Esophagus squamous epithelium (tissue), 5 donors: Measurements from ENCODE around the gene SYT17. TPM values are rescaled to one million over a fixed set of nuclear protein-coding genes. Genes with fewer than 3 reads are reported as not detected.
A peak's percentile ranks its signal among the peaks of the same experiment; 100 is the strongest.

Source experiments
- DNase-seq: peaks from one replicate; lab custom pipeline; 2025; lab: John Stamatoyannopoulos, UW
- H3K27ac ChIP-seq, 4 donors: fragments of 200-600 bp; sonication (generic); one replicate each; pipeline ENCODE4 v1.5.1; 2016 to 2019; ENCODE audit warnings: mild to moderate bottlenecking in 1 of 4
- H3K27me3 ChIP-seq, 4 donors: fragments of 200-600 bp; sonication (generic); 1 replicate in 3 of 4; 2 replicates in 1 of 4; pipeline versions ENCODE4 v1.5.1 to v1.6.0; 2017 to 2021; ENCODE audit warnings: antibody characterized with exemption in 1 of 4
- H3K36me3 ChIP-seq, 3 donors: fragments of 200-600 bp; sonication (generic); one replicate each; pipeline ENCODE4 v1.5.1; 2016 to 2019
- H3K4me1 ChIP-seq, 3 donors: fragments of 200-600 bp; sonication (generic); one replicate each; pipeline ENCODE4 v1.5.1; 2017 to 2019
- H3K4me3 ChIP-seq, 4 donors: fragments of 200-600 bp; sonication (generic); 1 replicate in 3 of 4; 2 replicates in 1 of 4; pipeline ENCODE4 v1.5.1; 2016 to 2019; ENCODE audit warnings: mild to moderate bottlenecking in 2 of 4, moderate library complexity in 1 of 4
- H3K9me3 ChIP-seq, 3 donors: fragments of 200-600 bp; sonication (generic); one replicate each; pipeline ENCODE4 v1.5.1; 2016 to 2019
- POLR2A ChIP-seq, 4 donors: fragments of 450-650 bp; IDR thresholded peaks; one replicate each; pipeline ENCODE4 v1.6.1; 2017; ENCODE audit warnings: antibody characterized with exemption in 4 of 4, mild to moderate bottlenecking in 4 of 4, moderate library complexity in 3 of 4
- WGBS, 2 donors: methylation state at CpG; one replicate each; pipeline ENCODE4 v1.1.5; 2018; 5-methylcytosine and 5-hydroxymethylcytosine counted together
- intact Hi-C: fragments of 100-400 bp; cut with DNase I; formaldehyde crosslinking; loops from one replicate; pipeline ENCODE4 v1.15.0; 2022
- total RNA-seq, 4 donors: library from RNA; depleted of rRNA; stranded (reverse); fragments of >200 nt; gene quantifications; one replicate each; pipeline ENCODE4 v1.1.0, GENCODE V29; 2016
- TF ChIP-seq, protein P1 (sequence below), 6 experiments: fragments of 450-650 bp in 4 of 6; fragments of 200-600 bp in 2 of 6; sonication (generic) in 2 of 6; IDR thresholded peaks; one replicate each; pipeline ENCODE4 v1.5.1; 2016 to 2019; ENCODE audit warnings: antibody characterized with exemption in 6 of 6, mild to moderate bottlenecking in 4 of 6, moderate library complexity in 4 of 6
- donor health status: DM: yes; HTN: yes; CAD: no.

Gene SYT17
- total RNA-seq, 4 donors from 2014 or later: 0.88 to 7.6 (median 4.7) TPM

DNA sequence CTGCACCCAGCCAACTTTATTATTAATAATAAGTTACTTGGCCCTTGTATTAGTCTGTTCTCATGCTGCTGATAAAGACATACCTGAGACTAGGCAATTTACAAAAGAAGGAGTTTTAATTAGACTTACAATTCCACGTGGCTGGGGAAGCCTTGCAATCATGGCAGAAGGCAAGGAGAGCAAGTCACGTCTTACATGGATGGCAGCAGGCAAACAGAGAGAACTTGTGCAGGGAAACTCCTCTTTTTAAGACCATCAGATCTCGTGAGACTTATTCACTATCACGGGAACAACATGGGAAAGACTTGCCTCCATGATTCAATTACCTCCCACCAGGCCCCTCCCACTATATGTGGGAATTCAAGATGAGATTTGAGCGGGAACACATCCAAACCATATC, 47.7 kb downstream of the SYT17 start:
- Histone ChIP-seq H3K36me3 (no peaks in the 10 kb centered on the region), H3K4me1 (no peaks in the 10 kb centered on the region), H3K27ac (no peak overlapping the region), H3K27me3 (no peaks in the 10 kb centered on the region), H3K4me3 (no peak overlapping the region), H3K9me3 (peaks cover 0 to 18% (median 8%) of the 10 kb centered on the region in 3 donors)
- 82 to 84% methylated on average over 5 of the region's 5 CpGs for WGBS, 2 donors
- TF ChIP-seq, protein P1, sequence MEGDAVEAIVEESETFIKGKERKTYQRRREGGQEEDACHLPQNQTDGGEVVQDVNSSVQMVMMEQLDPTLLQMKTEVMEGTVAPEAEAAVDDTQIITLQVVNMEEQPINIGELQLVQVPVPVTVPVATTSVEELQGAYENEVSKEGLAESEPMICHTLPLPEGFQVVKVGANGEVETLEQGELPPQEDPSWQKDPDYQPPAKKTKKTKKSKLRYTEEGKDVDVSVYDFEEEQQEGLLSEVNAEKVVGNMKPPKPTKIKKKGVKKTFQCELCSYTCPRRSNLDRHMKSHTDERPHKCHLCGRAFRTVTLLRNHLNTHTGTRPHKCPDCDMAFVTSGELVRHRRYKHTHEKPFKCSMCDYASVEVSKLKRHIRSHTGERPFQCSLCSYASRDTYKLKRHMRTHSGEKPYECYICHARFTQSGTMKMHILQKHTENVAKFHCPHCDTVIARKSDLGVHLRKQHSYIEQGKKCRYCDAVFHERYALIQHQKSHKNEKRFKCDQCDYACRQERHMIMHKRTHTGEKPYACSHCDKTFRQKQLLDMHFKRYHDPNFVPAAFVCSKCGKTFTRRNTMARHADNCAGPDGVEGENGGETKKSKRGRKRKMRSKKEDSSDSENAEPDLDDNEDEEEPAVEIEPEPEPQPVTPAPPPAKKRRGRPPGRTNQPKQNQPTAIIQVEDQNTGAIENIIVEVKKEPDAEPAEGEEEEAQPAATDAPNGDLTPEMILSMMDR (IDR thresholded peaks at IDR 0.05): no peak
- no peak for TF ChIP-seq POLR2A (IDR thresholded peaks at IDR 0.05)
- DNase-seq: no peak
- intact Hi-C loops: no loop called here

GRCh38 chr16:19218581-19218980, 50.5 kb downstream of the SYT17 start:
- Histone ChIP-seq H3K4me3 (no peak overlapping the region), H3K36me3 (no peaks in the 10 kb centered on the region), H3K27ac (no peak overlapping the region), H3K9me3 (no peaks in the 10 kb centered on the region), H3K27me3 (no peaks in the 10 kb centered on the region), H3K4me1 (no peaks in the 10 kb centered on the region)
- WGBS, 2 donors: 66 to 75% methylated on average over 3 to 4 of the region's 4 CpGs
- no peak for DNase-seq
- no peak for TF ChIP-seq POLR2A (IDR thresholded peaks at IDR 0.05)
- TF ChIP-seq, protein P1 (IDR thresholded peaks at IDR 0.05): no peak
- intact Hi-C loops: no loop called here

DNA sequence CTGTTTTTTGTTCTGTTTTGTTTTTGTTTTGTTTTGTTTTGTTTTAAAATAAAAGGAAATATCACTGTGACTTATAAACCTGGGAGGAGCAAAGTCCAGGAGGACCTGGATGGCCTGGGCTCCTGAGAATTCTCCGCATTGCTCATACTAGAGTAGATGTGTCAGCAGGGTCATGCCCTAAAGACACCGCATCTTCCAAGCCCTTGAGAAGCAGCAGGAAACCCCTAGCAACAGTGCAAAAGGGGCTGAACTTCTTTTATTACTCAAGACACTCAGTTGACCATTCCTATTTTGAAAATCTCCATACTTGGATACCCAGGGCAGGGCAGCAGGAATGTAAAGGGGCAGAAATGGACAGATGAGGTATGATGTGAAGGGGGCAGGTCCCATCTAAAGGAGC, 51.8 kb downstream of the SYT17 start:
- Histone ChIP-seq H3K4me3 (no peak overlapping the region), H3K36me3 (peaks cover 0 to 5% (median 0%) of the 10 kb centered on the region in 3 donors), H3K27ac (no peak overlapping the region), H3K9me3 (peaks cover 0 to 4% (median 0%) of the 10 kb centered on the region in 3 donors), H3K4me1 (no peaks in the 10 kb centered on the region), H3K27me3 (no peaks in the 10 kb centered on the region)
- TF ChIP-seq, protein P1 (IDR thresholded peaks at IDR 0.05): no peak
- no peak for TF ChIP-seq POLR2A (IDR thresholded peaks at IDR 0.05)
- no peak for DNase-seq
- 83 to 91% methylated on average over 2 of the region's 2 CpGs for WGBS, 2 donors
- intact Hi-C loops: no loop called here

GRCh38 chr16:19223235-19224170, 55.5 kb downstream of the SYT17 start:
- Histone ChIP-seq H3K27ac (no peak overlapping the region), H3K4me3 (no peak overlapping the region), H3K36me3 (peaks cover 0 to 22% (median 0%) of the 10 kb centered on the region in 3 donors), H3K4me1 (peaks cover 0 to 16% (median 4%) of the 10 kb centered on the region in 3 donors), H3K27me3 (no peaks in the 10 kb centered on the region), H3K9me3 (peaks cover 0 to 13% (median 0%) of the 10 kb centered on the region in 3 donors)
- no peak for TF ChIP-seq POLR2A (IDR thresholded peaks at IDR 0.05)
- TF ChIP-seq, protein P1 (IDR thresholded peaks at IDR 0.05): peak in 5 of 6 experiments; percentile 20 to 58 (median 38)
- no peak for DNase-seq
- intact Hi-C loops: no loop called here
- 57 to 60% methylated on average over 8 of the region's 8 CpGs for WGBS, 2 donors

- intact Hi-C loops: no loop called here
- H3K4me3 ChIP-seq: no peak overlapping the region
- H3K27ac ChIP-seq: no peak overlapping the region
- TF ChIP-seq POLR2A (IDR thresholded peaks at IDR 0.05): no peak
- TF ChIP-seq, protein P1 (IDR thresholded peaks at IDR 0.05): no peak
- H3K27me3 ChIP-seq: no peaks in the 10 kb centered on the region
- DNase-seq: no peak
- H3K4me1 ChIP-seq: peaks cover 0 to 16% (median 4%) of the 10 kb centered on the region in 3 donors
- peaks cover 0 to 22% (median 0%) of the 10 kb centered on the region in 3 donors for H3K36me3 ChIP-seq
- H3K9me3 ChIP-seq: peaks cover 0 to 13% (median 0%) of the 10 kb centered on the region in 3 donors
Measured at GRCh38 chr16:19225651-19226050, 57.6 kb downstream of the SYT17 start.
